ENCODE measurements around the gene APOC3.
"Not testable (repeated sequence)": the region's sequence is repeated elsewhere in the genome, so short reads cannot be mapped to it uniquely, and the experiment has no call there.

APOC3 gene

DNA sequence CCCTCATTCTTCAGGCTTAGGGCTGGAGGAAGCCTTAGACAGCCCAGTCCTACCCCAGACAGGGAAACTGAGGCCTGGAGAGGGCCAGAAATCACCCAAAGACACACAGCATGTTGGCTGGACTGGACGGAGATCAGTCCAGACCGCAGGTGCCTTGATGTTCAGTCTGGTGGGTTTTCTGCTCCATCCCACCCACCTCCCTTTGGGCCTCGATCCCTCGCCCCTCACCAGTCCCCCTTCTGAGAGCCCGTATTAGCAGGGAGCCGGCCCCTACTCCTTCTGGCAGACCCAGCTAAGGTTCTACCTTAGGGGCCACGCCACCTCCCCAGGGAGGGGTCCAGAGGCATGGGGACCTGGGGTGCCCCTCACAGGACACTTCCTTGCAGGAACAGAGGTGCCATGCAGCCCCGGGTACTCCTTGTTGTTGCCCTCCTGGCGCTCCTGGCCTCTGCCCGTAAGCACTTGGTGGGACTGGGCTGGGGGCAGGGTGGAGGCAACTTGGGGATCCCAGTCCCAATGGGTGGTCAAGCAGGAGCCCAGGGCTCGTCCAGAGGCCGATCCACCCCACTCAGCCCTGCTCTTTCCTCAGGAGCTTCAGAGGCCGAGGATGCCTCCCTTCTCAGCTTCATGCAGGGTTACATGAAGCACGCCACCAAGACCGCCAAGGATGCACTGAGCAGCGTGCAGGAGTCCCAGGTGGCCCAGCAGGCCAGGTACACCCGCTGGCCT, 641 bp downstream of the APOC3 start:
- DNase-seq (ENCODE audit: low spot score): no peak

DNA sequence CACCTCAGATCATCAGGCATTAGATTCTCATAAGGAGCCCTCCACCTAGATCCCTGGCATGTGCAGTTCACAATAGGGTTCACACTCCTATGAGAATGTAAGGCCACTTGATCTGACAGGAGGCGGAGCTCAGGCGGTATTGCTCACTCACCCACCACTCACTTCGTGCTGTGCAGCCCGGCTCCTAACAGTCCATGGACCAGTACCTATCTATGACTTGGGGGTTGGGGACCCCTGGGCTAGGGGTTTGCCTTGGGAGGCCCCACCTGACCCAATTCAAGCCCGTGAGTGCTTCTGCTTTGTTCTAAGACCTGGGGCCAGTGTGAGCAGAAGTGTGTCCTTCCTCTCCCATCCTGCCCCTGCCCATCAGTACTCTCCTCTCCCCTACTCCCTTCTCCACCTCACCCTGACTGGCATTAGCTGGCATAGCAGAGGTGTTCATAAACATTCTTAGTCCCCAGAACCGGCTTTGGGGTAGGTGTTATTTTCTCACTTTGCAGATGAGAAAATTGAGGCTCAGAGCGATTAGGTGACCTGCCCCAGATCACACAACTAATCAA, 2.2 kb downstream of the APOC3 start:
- no peak for DNase-seq (ENCODE audit: low spot score)

DNA sequence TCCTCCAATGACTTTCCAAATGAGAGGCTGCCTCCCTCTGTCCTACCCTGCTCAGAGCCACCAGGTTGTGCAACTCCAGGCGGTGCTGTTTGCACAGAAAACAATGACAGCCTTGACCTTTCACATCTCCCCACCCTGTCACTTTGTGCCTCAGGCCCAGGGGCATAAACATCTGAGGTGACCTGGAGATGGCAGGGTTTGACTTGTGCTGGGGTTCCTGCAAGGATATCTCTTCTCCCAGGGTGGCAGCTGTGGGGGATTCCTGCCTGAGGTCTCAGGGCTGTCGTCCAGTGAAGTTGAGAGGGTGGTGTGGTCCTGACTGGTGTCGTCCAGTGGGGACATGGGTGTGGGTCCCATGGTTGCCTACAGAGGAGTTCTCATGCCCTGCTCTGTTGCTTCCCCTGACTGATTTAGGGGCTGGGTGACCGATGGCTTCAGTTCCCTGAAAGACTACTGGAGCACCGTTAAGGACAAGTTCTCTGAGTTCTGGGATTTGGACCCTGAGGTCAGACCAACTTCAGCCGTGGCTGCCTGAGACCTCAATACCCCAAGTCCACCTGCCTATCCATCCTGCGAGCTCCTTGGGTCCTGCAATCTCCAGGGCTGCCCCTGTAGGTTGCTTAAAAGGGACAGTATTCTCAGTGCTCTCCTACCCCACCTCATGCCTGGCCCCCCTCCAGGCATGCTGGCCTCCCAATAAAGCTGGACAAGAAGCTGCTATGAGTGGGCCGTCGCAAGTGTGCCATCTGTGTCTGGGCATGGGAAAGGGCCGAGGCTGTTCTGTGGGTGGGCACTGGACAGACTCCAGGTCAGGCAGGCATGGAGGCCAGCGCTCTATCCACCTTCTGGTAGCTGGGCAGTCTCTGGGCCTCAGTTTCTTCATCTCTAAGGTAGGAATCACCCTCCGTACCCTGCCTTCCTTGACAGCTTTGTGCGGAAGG, 2.9 kb downstream of the APOC3 start:
- no peak for DNase-seq (ENCODE audit: low spot score)

DNA sequence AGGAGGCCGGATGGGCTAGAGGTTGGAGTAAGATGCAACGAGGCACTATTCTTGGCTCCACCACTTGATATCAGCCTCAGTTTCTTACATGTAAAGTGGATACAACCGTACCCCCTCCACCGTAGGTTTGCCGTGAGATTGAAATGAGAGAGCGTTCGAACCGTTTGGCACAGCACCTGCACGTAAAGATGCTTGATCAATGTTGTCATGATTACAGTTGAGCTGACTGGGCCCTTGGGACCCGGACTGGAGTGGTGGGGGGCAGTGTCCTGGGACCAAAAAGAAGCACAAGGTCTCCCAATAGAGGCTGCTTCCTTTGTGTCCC, 3.7 kb downstream of the APOC3 start:
- DNase-seq (ENCODE audit: low spot score): no peak

DNA sequence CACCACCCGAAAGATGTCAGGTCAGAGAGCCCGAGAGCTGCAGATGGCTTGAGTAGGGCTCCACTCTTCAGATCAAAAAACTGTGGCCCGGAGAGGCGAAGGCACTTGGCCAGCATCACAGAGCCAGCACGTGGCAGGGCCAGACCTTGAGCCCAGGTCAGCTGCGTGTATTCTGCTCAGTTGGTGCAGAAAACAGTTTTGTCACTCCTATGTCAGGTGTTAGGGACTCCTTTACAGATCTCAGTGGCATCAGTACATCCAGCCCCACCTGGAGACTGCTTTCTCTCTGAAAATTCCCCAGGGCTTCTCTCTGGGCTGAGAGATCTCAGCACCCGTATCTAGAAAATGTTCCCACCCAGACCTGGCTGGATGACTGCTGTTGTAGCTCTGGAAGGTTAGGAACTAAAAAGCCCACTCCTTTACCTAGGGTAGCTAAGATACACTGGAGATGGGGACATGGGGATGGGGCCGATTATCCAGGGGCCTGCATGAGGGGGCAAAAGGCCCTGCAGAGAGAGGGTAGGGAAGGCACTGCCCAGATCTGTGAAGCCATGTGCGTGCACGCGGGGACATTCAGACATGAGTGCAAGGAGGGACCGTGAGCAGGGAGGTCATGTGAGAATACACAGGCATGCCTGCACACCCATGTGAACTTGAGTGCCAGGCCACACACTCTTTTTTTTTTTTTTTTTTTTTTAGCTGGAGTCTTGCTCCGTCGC, 4.3 kb downstream of the APOC3 start:
- DNase-seq (ENCODE audit: low spot score): no peak

DNA sequence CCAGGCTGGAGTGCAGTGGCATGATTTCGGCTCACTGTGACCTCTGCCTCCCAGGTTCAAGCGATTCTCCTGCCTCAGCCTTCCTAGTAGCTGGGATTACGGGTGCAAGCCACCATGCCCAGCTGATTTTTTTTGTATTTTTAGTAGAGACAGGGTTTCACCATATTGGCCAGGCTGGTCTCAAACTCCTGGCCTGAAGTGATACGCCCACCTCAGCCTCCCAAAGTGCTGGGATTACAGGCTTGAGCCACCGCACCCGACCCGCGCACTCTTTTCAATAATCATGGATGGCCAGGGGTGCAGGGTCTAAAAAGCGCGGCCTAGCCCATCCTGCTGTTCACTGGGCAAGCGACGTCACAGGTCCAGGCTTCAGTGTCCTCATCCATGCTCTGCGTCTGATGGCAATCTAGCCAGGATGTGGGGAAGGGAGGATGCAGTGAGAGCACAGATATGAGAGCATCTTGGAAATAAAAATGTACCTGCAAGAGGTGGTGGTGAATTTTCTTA, 4.9 kb downstream of the APOC3 start:
- DNase-seq (ENCODE audit: low spot score): not testable (repeated sequence)

DNA sequence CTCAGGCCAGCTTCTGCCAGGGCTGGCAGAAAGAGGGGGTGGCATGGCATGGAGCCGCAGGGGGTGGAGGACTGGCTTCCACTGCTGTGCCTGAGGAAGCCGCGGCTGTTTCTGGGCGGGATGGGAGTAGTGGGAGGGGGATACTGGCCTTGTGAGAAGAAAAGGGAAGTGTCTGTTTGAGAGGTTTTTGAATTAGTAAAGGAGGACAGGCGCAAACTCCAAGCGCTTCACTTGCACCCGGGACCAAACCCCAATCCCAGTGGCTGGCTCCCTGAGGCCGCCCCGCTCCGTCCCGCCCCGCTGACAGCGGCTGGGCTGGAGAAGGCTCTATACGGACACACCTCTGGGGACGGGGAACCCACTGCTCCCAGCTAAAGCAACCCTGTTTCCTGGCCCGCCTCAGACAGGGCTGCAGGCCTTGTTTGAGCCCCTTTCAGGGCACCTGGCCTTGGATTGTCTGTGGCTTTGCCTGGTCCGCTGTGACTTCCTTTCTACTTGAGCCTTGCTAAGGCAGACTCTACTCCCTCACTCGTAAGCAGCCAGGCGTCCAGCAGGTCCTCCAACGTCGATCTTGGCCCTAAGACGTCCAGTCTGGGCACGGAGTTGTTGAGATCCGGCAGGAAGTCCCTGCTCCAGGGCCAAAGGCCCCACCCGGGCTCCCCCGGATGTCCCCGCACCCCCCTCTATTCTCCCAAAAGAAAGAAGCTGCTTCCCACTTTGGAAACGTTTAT, 5.5 kb downstream of the APOC3 start:
- DNase-seq (ENCODE audit: low spot score): no peak

DNA sequence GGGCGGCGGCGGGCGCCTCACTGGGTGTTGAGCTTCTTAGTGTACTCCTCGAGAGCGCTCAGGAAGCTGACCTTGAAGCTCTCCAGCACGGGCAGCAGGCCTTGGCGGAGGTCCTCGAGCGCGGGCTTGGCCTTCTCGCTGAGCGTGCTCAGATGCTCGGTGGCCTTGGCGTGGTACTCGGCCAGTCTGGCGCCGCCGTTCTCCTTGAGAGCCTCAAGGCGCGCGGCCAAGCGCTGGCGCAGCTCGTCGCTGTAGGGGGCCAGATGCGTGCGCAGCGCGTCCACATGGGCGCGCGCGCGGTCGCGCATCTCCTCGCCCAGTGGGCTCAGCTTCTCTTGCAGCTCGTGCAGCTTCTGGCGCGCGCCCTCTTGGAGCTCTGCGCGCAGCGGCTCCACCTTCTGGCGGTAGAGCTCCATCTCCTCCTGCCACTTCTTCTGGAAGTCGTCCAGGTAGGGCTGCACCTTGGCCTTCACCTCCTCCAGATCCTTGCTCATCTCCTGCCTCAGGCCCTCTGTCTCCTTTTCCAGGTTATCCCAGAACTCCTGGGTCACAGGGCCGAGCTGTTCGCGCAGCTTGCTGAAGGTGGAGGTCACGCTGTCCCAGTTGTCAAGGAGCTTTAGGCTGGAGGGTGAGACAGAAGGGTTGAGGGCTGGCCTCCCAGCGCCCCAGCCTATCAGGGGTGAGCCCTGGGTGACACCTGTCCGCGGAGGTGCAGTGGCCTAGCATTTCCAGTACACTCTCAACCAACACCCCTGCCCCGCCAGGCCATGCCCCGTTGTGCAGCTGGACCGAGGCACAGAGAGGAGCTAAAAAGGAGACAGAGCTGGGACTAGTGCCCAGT, 6.3 kb downstream of the APOC3 start:
- no peak for DNase-seq (ENCODE audit: low spot score)

DNA sequence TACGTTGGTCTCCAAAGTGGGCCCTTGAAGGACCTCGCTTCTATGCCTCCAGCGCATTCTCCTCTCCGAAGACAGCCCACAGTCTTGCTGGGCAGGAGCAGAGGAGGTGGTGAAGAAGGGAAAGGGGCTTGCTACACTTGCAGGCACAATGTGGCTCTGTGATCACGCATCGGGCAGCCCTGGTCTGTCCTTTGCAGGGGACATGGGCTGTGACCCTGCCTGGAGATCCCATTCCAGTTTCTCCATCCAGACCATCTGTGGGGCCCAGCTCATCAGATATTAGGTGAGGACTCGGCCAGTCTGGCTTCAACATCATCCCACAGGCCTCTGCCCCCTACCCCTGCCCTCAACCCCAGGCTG, 6.9 kb downstream of the APOC3 start:
- DNase-seq (ENCODE audit: low spot score): no peak

DNA sequence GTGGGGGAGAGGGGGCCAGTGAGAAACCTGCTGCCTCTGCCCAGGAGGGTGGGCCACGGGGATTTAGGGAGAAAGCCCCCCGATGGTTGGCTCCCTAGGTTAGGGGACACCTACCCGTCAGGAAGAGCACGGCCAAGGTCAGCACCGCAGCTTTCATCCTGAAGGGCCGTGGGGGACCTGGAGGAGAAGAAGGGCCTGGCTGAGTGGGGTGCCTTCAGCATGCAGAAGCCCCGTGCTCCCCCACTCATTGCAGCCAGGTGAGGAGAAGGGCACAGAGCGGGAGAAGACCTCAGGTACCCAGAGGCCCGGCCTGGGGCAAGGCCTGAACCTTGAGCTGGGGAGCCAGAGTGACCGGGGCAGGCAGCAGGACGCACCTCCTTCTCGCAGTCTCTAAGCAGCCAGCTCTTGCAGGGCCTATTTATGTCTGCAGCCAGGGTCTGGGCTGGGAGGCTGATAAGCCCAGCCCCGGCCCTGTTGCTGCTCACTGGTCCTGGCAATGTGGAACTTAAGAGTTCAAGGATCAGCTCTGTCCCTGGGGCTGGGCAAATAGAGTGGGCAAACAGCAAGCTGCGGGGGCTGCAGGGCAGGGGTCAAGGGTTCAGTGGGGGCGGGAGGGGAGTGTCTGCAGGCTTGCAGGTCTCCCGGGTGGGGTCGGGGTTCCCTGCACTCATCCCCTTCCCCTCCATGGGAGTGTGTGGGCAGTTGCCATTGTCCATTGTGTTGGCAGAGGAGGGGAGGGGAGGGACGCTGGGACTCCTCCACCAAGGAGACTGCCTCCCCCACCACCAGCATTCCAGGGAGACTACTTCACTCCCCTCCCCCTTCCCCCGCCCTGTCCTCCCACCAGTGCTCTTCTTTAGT, 7.8 kb downstream of the APOC3 start, which contains the start of gene APOA1:
APOA1 (minus strand) TSS at position 392 of the 861 bp plus-strand sequence; CDS start at position 157, 235 bp downstream.
- no peak for DNase-seq (ENCODE audit: low spot score)

DNA sequence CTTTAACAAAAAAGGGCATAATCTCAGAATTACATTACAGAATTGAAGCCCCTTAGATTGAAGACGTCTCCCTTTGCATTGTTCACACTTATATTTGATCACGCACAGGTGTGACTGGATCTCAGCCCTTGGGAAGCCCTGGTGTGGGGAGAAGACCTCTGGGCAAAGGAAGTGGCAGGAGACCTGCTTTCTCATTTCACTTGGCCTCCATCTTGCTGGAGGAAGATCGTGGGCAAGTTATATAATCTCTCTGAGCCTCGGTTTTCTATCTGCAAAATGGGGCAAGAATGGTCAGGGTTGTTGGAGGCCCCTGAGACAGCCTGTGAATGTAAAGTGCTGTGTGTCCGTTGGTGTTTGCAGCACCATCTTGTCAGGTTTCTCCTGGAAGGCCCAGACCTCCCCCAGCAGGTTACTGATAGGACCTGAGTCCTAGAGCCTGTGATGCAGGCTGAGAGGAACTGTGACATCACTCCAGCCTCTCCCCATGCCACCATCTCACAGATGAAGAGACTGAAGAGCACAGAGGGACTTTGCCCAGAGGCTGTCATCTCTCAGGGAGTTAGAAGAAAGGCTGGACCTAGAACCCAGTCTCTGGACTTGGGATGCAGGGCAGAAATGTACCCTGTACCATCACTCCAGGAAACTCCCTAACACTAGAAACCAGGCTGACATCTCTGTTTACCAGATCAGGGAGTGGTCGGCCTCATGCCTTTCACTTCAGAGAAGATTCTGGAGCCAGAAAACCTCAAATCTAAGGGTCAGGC, 8.8 kb downstream of the APOC3 start:
- no peak for DNase-seq (ENCODE audit: low spot score)

DNA sequence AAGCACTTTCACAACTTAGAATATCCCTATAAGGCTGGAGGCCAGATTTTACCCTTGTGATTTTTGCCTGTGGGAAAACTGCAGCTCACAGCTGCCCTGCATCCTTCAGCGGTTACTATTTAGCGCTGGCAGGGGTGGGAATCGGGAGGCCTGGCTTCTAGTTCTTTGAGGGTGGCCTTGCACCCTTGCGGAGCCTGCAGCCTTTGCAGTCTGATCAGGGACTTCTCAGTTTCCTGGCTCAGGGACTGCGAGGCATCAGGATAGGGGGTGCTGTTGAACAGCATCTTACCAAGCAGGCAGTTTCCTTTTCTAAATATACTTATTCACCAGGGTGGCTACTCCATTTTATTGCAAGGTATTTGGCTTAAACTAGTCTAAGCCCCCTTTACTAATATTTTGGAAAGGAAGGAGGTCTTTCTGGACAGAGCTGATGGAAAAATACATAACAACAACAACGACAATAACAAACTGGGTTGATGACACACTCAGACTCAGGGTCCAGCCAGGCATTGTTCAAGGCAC, 10.6 kb downstream of the APOC3 start:
- no peak for DNase-seq (ENCODE audit: low spot score)

DNA sequence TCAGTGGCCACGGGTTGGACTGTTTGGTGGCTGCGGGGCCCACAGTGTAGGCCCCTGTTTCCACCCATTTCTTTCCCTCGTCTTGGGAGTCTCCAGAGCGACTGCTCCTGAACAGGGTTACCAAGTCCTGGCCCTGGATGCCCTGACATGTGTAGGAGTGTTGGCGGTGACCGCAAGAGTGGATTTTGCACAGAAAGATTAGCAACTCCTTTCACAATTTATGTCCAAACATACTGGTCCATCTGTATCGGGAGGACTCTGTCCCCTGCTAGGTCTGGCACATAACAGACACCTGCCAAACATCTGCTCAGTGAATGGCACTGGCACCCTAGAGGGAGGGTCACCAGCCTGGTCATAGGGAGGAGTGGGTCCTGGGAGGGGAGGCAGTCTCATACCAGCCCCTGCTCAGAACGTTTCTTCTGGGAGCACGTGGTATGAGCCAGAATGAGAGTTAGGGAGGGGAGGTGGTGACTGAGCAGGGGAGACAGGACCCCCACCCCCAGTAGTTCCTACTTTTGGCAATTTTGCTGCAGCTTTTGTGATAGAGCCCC, 11.1 kb downstream of the APOC3 start:
- DNase-seq (ENCODE audit: low spot score): no peak

DNA sequence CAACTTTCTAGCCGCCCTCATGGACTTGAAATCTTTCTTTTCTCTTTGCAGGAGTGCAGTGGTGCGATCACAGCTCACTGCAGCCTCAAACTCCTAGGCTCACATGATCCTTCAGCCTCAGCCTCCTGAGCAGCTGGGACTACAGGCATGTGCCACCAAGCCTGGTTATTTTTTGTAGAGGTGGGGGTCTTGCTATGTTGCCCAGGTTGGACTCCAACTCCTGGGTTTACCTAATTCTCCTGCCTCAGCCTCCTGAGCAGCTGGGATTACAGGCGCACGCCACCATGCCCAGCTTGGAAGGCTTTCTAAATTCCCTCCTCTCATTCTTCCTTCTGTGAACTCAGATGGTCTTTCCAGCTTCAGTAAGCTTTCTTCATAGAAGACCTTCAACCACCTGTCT, 12.4 kb downstream of the APOC3 start:
- DNase-seq (ENCODE audit: low spot score): no peak

DNA sequence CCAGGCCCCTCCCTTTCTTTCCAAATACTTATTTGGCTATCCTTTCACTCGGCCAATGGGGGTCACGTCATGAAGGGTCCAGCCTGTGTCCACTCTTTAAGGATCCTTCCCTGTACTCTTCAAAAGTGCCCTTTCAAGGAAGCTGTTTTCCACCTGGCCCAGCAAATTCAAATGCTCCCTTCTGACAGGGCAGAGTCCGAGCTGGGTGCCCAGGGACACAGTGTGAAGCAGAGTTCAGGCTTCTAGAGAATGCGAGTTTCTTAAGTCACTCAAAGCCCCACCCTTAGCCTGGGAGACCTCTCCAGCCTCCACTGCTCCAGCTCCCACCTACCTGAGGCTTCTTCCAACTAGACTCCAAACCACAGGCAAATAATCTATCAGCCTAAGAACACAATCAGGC, 13.2 kb downstream of the APOC3 start:
- no peak for DNase-seq (ENCODE audit: low spot score)

DNA sequence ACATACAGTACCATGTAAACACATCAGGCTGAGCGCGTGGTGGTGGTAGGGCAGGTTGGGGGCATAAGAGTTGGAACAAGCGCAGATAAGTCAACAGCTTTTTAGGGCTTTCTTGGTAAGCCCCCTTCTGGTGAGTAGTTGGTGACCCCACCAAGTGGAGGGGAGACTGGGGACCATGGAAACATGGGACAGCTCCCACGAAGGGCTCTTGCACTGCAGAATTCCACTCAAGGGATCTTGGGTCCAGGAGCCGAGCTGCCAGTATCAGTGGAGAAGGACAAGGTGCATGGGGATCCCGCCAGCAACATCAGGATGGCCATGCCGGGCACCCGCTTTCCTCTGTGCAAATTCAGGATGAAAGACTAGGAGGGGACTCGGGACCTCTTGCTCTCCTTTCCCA, 14.0 kb downstream of the APOC3 start:
- DNase-seq (ENCODE audit: low spot score): no peak

DNA sequence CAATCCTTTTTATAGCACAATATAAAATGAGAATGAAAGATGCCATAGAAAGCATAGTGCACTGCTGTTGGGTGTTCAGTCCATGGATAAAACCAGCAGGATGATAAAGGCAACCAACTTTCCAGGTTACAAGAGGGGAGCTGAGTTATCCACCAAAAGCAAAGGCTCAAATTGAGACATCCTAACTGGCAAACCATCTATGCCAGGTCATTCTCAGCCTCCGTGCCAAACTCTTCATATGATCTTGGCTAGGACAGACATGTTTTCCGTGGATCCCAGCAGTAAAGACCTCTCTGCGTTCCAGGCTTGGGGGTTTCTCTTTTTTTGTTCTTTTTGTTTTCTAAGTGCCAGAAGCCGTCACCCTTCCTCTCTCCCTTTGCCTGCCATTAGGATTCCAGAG, 15.0 kb downstream of the APOC3 start:
- no peak for DNase-seq (ENCODE audit: low spot score)

DNA sequence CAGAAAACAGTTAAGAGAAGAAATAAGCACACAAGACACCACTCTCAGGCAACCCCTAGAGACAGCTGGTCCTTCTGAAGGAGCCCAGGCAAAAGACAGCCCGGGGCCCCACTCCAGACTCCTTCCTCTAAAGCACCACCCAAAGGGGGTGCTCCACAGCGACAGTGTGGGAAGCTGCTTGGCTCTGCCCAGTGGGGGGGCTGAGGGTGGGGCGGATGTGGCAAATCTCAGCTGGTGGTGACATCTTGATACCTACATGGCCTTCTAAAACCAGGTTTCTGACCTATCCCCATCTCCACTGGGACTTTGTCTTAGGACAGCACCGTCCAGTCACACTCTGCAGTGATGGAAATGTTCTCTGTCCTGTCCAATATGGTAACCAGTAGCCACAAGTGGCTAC, 17.9 kb downstream of the APOC3 start:
- DNase-seq (ENCODE audit: low spot score): no peak

Measured in RKO (cell line).